Vagina (tissue), 2 donors: ENCODE data around the gene ANKS1B. TPM values are rescaled to one million over a fixed set of nuclear protein-coding genes. Genes with fewer than 3 reads are reported as not detected.

ENCODE experiments used
- DNase-seq, 2 donors: peaks; one replicate each; pipeline ENCODE4 v3.0.0-alpha.2; 2017; ENCODE audit errors: extremely low spot score in 2 of 2
- H3K27ac ChIP-seq: fragments of 200-600 bp; sonication (generic); one replicate; pipeline ENCODE4 v1.5.1; 2019
- H3K27me3 ChIP-seq: fragments of 200-600 bp; sonication (generic); one replicate; pipeline ENCODE4 v1.5.1; 2019
- H3K36me3 ChIP-seq, 2 donors: fragments of 200-600 bp; sonication (generic); one replicate each; pipeline ENCODE4 v1.5.1; 2017 to 2019
- H3K4me1 ChIP-seq: fragments of 200-600 bp; sonication (generic); one replicate; pipeline ENCODE4 v1.5.1; 2019
- H3K4me3 ChIP-seq, 2 donors: fragments of 200-600 bp; sonication (generic); 1 replicate in 1 of 2; 2 replicates in 1 of 2; pipeline ENCODE4 v1.5.1; 2016 to 2019
- H3K9me3 ChIP-seq: fragments of 200-600 bp; sonication (generic); one replicate; pipeline ENCODE4 v1.5.1; 2019
- CTCF ChIP-seq, 3 experiments: fragments of 450-650 bp in 2 of 3; fragments of 200-600 bp in 1 of 3; sonication (generic) in 1 of 3; IDR thresholded peaks; one replicate each; pipeline ENCODE4 v1.5.1; 2017 to 2019; ENCODE audit warnings: antibody characterized with exemption in 3 of 3, mild to moderate bottlenecking in 2 of 3, moderate library complexity in 2 of 3
- POLR2A ChIP-seq, 2 donors: fragments of 450-650 bp; IDR thresholded peaks; one replicate each; pipeline ENCODE4 v1.6.1; 2017; ENCODE audit warnings: antibody characterized with exemption in 2 of 2, mild to moderate bottlenecking in 2 of 2, moderate library complexity in 2 of 2
- POLR2AphosphoS5 ChIP-seq, 2 donors: sonication (generic); formaldehyde crosslinking; IDR thresholded peaks; one replicate each; pipeline ENCODE4 v1.9.0; 2017; ENCODE audit warnings: antibody characterized with exemption in 2 of 2, mild to moderate bottlenecking in 2 of 2, low read depth in 1 of 2; ENCODE audit not compliant: insufficient read depth in 1 of 2
- intact Hi-C: fragments of 100-400 bp; cut with DNase I; formaldehyde crosslinking; loops from one replicate; pipeline ENCODE4 v1.15.1; 2023
- total RNA-seq: library from RNA; depleted of rRNA; stranded (reverse); fragments of >200 nt; gene quantifications from one replicate; pipeline ENCODE4 v1.2.3, GENCODE V29; 2016

Gene ANKS1B
- total RNA-seq, 1 donor from 2014 or later = 11.5 TPM

DNA sequence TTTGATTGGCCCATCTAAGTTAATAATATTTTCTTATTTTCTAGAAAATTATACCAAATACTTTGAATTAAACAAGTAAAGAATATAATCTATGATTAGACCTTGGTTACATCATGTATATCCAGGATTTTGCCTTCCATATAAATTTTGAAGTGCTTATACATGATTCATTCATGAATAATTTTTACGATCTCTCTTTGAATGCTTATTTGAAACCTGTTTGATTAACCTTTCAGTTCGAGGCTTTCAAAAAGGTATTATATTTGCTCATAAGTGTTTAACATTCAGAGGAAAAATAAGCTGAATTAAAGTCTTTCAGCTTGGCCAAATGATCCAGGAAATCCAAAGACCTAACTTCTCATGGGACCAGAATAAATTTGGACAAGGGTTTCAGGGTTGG lies 832.4 kb downstream of the ANKS1B start:
- intact Hi-C loops = no loop called here
- Histone ChIP-seq H3K27me3 (no peaks in the 10 kb centered on the region), H3K4me1 (no peaks in the 10 kb centered on the region), H3K4me3 (no peak overlapping the region), H3K36me3 (no peaks in the 10 kb centered on the region), H3K27ac (no peak overlapping the region), H3K9me3 (no peaks in the 10 kb centered on the region)
- TF ChIP-seq POLR2A (IDR thresholded peaks at IDR 0.05) (no peak), POLR2AphosphoS5 (IDR thresholded peaks at IDR 0.05; ENCODE audit: insufficient read depth in 1 of 2, low read depth in 1 of 2) (no peak), CTCF (IDR thresholded peaks at IDR 0.05) (no peak)
- DNase-seq = no peak

DNA sequence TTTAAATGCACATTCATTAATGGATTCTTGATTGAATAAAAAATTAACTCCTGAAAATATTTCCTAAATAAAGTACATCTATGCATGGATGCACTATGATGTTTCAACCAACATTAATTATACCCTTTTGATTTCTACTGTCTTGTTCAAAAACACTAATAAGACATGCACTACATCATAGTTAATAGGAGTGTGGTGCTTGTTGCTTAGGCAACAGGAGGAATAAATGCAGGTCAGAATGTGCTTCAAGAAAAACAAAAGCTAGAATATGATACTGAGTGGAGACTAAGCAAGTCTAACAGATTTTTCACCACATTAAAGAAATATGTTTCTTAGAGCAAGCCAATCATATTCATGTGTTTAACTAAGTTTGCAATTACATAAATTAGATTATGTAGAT lies 833.0 kb downstream of the ANKS1B start:
- no peak overlapping the region for H3K27ac ChIP-seq
- no peaks in the 10 kb centered on the region for H3K4me1 ChIP-seq
- no peak for TF ChIP-seq POLR2A (IDR thresholded peaks at IDR 0.05)
- TF ChIP-seq POLR2AphosphoS5 (IDR thresholded peaks at IDR 0.05; ENCODE audit: insufficient read depth in 1 of 2, low read depth in 1 of 2) = no peak
- no peak for TF ChIP-seq CTCF (IDR thresholded peaks at IDR 0.05)
- H3K4me3 ChIP-seq = no peak overlapping the region
- no peaks in the 10 kb centered on the region for H3K36me3 ChIP-seq
- no peaks in the 10 kb centered on the region for H3K27me3 ChIP-seq
- no peak for DNase-seq
- intact Hi-C loops = no loop called here
- H3K9me3 ChIP-seq = no peaks in the 10 kb centered on the region

DNA sequence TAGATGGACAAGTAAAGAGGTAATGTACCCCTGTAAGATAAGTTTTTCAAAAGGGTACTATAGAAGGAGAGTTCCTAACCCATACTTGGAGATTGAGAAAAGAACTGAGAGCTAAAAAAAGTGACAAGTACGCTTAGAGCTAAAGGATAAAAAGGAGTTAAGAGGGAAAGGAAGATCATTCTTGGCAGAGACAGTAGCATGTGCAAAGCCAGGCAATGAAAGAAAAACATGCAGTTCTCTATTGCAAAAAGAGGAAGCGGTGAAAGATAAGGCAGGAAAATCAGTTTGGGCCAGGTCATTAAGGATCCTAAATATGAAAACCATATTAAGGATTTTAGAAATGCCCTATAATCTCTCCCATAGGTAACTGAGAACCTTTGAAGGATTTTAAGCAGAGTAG lies 837.6 kb downstream of the ANKS1B start:
- Histone ChIP-seq H3K4me3 (no peak overlapping the region), H3K4me1 (no peaks in the 10 kb centered on the region), H3K36me3 (no peaks in the 10 kb centered on the region), H3K27me3 (no peaks in the 10 kb centered on the region), H3K27ac (no peak overlapping the region), H3K9me3 (no peaks in the 10 kb centered on the region)
- TF ChIP-seq POLR2AphosphoS5 (IDR thresholded peaks at IDR 0.05; ENCODE audit: insufficient read depth in 1 of 2, low read depth in 1 of 2) (no peak), CTCF (IDR thresholded peaks at IDR 0.05) (no peak), POLR2A (IDR thresholded peaks at IDR 0.05) (no peak)
- no peak for DNase-seq
- intact Hi-C loops = no loop called here

- H3K27me3 ChIP-seq = no peaks in the 10 kb centered on the region
- TF ChIP-seq POLR2A (IDR thresholded peaks at IDR 0.05) (no peak), POLR2AphosphoS5 (IDR thresholded peaks at IDR 0.05; ENCODE audit: insufficient read depth in 1 of 2, low read depth in 1 of 2) (no peak), CTCF (IDR thresholded peaks at IDR 0.05) (no peak)
- no peaks in the 10 kb centered on the region for H3K9me3 ChIP-seq
- H3K36me3 ChIP-seq = no peaks in the 10 kb centered on the region
- intact Hi-C loops = no loop called here
- H3K4me3 ChIP-seq = no peak overlapping the region
- H3K4me1 ChIP-seq = no peaks in the 10 kb centered on the region
- no peak for DNase-seq
- H3K27ac ChIP-seq = no peak overlapping the region
These were observed 838.0 kb downstream of the ANKS1B start for GRCh38 chr12:99146730-99147129.

- TF ChIP-seq POLR2AphosphoS5 (IDR thresholded peaks at IDR 0.05; ENCODE audit: insufficient read depth in 1 of 2, low read depth in 1 of 2) (no peak), CTCF (IDR thresholded peaks at IDR 0.05) (no peak), POLR2A (IDR thresholded peaks at IDR 0.05) (no peak)
- no peak for DNase-seq
- Histone ChIP-seq H3K36me3 (no peaks in the 10 kb centered on the region), H3K4me3 (no peak overlapping the region), H3K9me3 (no peaks in the 10 kb centered on the region), H3K4me1 (no peaks in the 10 kb centered on the region), H3K27ac (no peak overlapping the region), H3K27me3 (no peaks in the 10 kb centered on the region)
- intact Hi-C loops = no loop called here
These were observed 838.6 kb downstream of the ANKS1B start for GRCh38 chr12:99146185-99146584.
